ENCODE measurements around the gene CASP6.

DNA sequence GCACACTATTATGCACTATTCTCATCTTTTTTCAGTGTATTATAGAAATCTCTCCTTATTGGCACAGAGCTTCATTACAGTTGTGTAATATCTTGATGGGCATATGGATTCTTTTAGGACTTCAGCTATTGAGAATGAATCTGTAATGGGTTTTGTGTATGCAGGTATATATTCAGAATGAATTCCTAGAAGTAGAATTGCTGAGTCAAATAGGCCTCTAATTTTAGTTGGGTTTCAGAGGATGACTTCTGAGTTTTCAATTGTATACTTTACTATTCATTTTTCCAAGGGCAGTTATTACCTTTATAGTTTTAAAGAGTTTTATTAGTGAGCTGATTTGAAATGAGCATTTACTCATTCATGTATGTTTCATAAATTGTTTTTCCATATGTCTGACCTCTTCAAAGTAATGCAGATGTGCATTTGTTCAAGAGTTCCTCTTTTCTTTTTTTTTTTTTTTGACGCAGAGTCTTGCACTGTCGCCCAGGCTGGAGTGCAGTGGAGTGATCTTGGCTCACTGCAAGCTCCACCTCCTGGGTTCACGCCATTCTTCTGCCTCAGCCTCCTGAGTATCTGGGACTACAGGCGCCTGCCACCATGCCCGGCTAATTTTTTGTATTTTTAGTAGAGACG, 19.5 kb downstream of the CASP6 start:
- TF ChIP-seq POLR2A (IDR thresholded peaks at IDR 0.05; ENCODE audit: low read depth, low read length) = no peak
- no peak for TF ChIP-seq POLR2AphosphoS5 (IDR thresholded peaks at IDR 0.05; ENCODE audit: low read depth, low read length)

Measured in GM12892 (cell line).